ENCODE data around the gene MED23. TPM values are rescaled to one million over a fixed set of nuclear protein-coding genes. Genes with fewer than 3 reads are reported as not detected.

The MED23 gene
- total and polyA plus RNA-seq, 10 of the 15 experiments (the other 5 are each of a cell fraction or from before 2014, with no cell fraction given) = 7.1 to 42.9 (median 19.6) TPM

DNA sequence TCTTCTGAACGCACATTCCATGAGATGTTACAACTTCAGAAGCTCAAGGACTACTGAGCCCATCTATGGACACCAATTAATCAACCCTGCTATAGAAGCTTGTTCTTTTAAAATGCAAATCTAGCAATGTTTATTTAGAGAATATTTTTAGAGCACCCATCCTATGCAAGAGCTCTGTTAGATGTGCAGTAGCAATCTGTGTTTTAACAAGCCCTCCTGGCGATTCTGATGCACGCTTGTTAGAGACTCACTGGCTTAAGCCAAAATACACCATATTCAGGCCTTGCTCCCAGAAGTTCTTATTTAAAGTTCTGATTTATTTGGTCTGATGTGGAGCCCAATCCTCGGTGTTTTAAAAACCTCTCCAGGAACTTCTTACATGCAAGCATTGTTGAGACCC lies 76.1 kb downstream of the MED23 start (continued):
- TF ChIP-seq BCL3 (IDR thresholded peaks at IDR 0.05; ENCODE audit: borderline replicate concordance, insufficient read depth, low read depth, low read length, poor library complexity, severe bottlenecking) = no peak
- no peak for TF ChIP-seq NFIC (IDR thresholded peaks at IDR 0.05; ENCODE audit: low read depth, low read length)
- TF ChIP-seq GATAD2B (conservative IDR thresholded peaks at IDR 0.05; ENCODE audit: low read depth) = no peak
- no peak for TF ChIP-seq USF1 (IDR thresholded peaks at IDR 0.05; ENCODE audit: borderline replicate concordance, extremely low read length, insufficient read depth, low read depth, low read length)
- no peak for TF ChIP-seq HCFC1 (IDR thresholded peaks at IDR 0.05; ENCODE audit: low read length)
- TF ChIP-seq EGR1 (IDR thresholded peaks at IDR 0.05; ENCODE audit: borderline replicate concordance in 1 of 2, low read depth in 2 of 2, low read length in 2 of 2) = no peak
- no peak for TF ChIP-seq NR2C2 (IDR thresholded peaks at IDR 0.05; ENCODE audit: borderline replicate concordance, control insufficient read depth, insufficient read length, low read depth)

DNA sequence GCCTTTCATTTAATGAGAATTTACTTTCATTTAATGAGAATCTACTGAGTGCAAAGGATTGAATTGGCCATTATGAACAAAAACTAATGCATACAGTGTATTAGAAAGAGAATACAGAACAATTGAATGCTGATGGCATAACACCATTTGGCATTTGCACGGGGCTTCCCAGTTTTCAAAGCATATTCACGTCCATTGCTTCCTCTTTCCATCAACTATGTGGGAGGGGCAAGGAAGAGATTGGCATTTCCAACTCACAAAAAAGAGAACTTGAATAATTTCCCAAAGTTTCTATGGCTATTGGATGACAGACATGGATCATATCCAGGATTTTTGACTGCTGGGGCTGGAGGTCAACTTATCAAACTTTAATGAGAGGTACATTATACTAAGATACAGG lies 78.2 kb downstream of the MED23 start:
- H3K4me2 ChIP-seq (ENCODE audit: control insufficient read depth, insufficient read depth) = no peak overlapping the region
- no peak overlapping the region for H2AFZ ChIP-seq (ENCODE audit: control insufficient read depth, low read depth, low read length)
- DNase-seq (ENCODE audit: low read depth, low spot score) = no peak
- TF ChIP-seq EED (IDR thresholded peaks at IDR 0.05; ENCODE audit: low read depth) (no peak), BACH1 (IDR thresholded peaks at IDR 0.05; ENCODE audit: borderline replicate concordance) (no peak), TARDBP (IDR thresholded peaks at IDR 0.05; ENCODE audit: borderline replicate concordance) (no peak)
- TF ChIP-seq, protein P1, sequence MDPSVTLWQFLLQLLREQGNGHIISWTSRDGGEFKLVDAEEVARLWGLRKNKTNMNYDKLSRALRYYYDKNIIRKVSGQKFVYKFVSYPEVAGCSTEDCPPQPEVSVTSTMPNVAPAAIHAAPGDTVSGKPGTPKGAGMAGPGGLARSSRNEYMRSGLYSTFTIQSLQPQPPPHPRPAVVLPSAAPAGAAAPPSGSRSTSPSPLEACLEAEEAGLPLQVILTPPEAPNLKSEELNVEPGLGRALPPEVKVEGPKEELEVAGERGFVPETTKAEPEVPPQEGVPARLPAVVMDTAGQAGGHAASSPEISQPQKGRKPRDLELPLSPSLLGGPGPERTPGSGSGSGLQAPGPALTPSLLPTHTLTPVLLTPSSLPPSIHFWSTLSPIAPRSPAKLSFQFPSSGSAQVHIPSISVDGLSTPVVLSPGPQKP (IDR thresholded peaks at IDR 0.05; ENCODE audit: low read depth, low read length) = no peak
- H4K20me1 ChIP-seq (ENCODE audit: control insufficient read depth, insufficient read depth) = no peaks in the 10 kb centered on the region
- no peaks in the 10 kb centered on the region for H3K27me3 ChIP-seq (replicated peaks in 1 of 2; ENCODE audit: control insufficient read depth in 2 of 2, insufficient read depth in 2 of 2, low read length in 1 of 2)
- no peaks in the 10 kb centered on the region for H3K4me1 ChIP-seq (ENCODE audit: control insufficient read depth, insufficient read depth, low read length)
- no peak overlapping the region for H3K4me3 ChIP-seq
- 0% methylated on average over 2 of the region's 2 CpGs for WGBS (ENCODE audit: insufficient coverage, insufficient replicate concordance, low lambda C conversion rate, missing lambda C conversion rate)
- CTCF ChIA-PET = interaction anchor here (0.5 kb wide), 1 partner anchor 62 kb away, joined by 4 read pairs; no protein-coding TSS in a partner anchor
- no peak overlapping the region for H3K27ac ChIP-seq (ENCODE audit: control insufficient read depth, insufficient read depth)
- no peaks in the 10 kb centered on the region for H3K79me2 ChIP-seq (ENCODE audit: control insufficient read depth, insufficient read depth, low read length)
- intact Hi-C loops (cut with micrococcal nuclease; ENCODE audit: unreplicated experiment) (no loop called here), in situ Hi-C loops (cut with MboI) (no loop called here)
- no peaks in the 10 kb centered on the region for H3K36me3 ChIP-seq (ENCODE audit: control insufficient read depth in 2 of 2, insufficient read depth in 2 of 2, low read length in 1 of 2)
- RAD21 ChIA-PET (ENCODE audit: unreplicated experiment) = no interaction called here
- no peak for FAIRE-seq
- no peak for ATAC-seq
- POLR2A ChIA-PET = no interaction called here
- SMC1A ChIA-PET (ENCODE audit: uncharacterized antibody, unreplicated experiment) = no interaction called here
- no peaks in the 10 kb centered on the region for H3K9me3 ChIP-seq (replicated peaks; ENCODE audit: control insufficient read depth, insufficient read depth, low read length)
- no peak overlapping the region for H3K9ac ChIP-seq (ENCODE audit: control insufficient read depth, insufficient read depth, low read length)
- no TSS peak for BruUV-seq (replicated peaks)

All from GM12878 (cell line).